ENCODE measurements around the gene PRTFDC1.

- no peak for TF ChIP-seq POLR2AphosphoS5 (IDR thresholded peaks at IDR 0.05; ENCODE audit: low read depth, low read length)
- no peak for TF ChIP-seq POLR2A (IDR thresholded peaks at IDR 0.05; ENCODE audit: low read depth, low read length)
- no peak for TF ChIP-seq TAF1 (IDR thresholded peaks at IDR 0.05; ENCODE audit: borderline replicate concordance, low read depth, low read length)
Measured at GRCh38 chr10:24993237-24993958, 41.0 kb upstream of the PRTFDC1 start.

Data from GM12892 (cell line).